HepG2 (cell line): ENCODE measurements around the gene ANKRD22. TPM values are rescaled to one million over a fixed set of nuclear protein-coding genes. Genes with fewer than 3 reads are reported as not detected.

Experiments
- HNRNPK ChIP-seq: fragments of 200-400 bp; formaldehyde crosslinking; IDR thresholded peaks from 2 replicates; pipeline ENCODE4 v1.6.1; 2018; ENCODE audit warnings: low read length, low read depth, moderate library complexity, mild to moderate bottlenecking; ENCODE audit not compliant: poor library complexity, severe bottlenecking
- RFX1 ChIP-seq: fragments of 450-650 bp; IDR thresholded peaks from 2 replicates; pipeline ENCODE4 v1.6.1; 2017
- SATB2 ChIP-seq: sonication (generic); formaldehyde crosslinking; IDR thresholded peaks from 2 replicates; pipeline ENCODE4 v1.5.0; 2020; ENCODE audit warnings: missing genetic modification reagents
- TBL1XR1 ChIP-seq: fragments of 150-350 bp; IDR thresholded peaks from 2 replicates; pipeline ENCODE4 v1.6.1; 2014; ENCODE audit warnings: borderline replicate concordance, low read length; ENCODE audit not compliant: partially characterized antibody
- U2AF1 ChIP-seq: fragments of 200-400 bp; formaldehyde crosslinking; optimal IDR thresholded peaks from 2 replicates; pipeline ENCODE3; 2017; ENCODE audit warnings: mild to moderate bottlenecking, low read depth, low read length
- ZBTB7B ChIP-seq: sonication (generic); formaldehyde crosslinking; IDR thresholded peaks from 2 replicates; pipeline ENCODE4 v1.4.0; 2020; ENCODE audit warnings: missing genetic modification reagents
- ZNF160 ChIP-seq: sonication (generic); formaldehyde crosslinking; IDR thresholded peaks from 2 replicates; pipeline ENCODE4 v1.8.0; 2022; ENCODE audit warnings: mild to moderate bottlenecking, inconsistent platforms, missing genetic modification reagents
- ZNF317 ChIP-seq: sonication (generic); formaldehyde crosslinking; IDR thresholded peaks from 2 replicates; pipeline ENCODE4 v1.5.0; 2020; ENCODE audit warnings: mild to moderate bottlenecking, missing genetic modification reagents
- ZNF567 ChIP-seq: sonication (generic); formaldehyde crosslinking; IDR thresholded peaks from 2 replicates; pipeline ENCODE4 v1.8.1; 2023; ENCODE audit warnings: mild to moderate bottlenecking, missing genetic modification reagents, borderline replicate concordance
- ZNF703 ChIP-seq: sonication (generic); formaldehyde crosslinking; IDR thresholded peaks from 2 replicates; pipeline ENCODE4 v1.5.1; 2020; ENCODE audit warnings: missing genetic modification reagents, mild to moderate bottlenecking, moderate library complexity, borderline replicate concordance
- ZNF792 ChIP-seq: IDR thresholded peaks from 2 replicates; pipeline ENCODE4 v1.6.1; 2016
- polyA plus RNA-seq, 8 experiments: library from polyadenylated mRNA; depleted of rRNA in 3 of 8; stranded (reverse) in 7 of 8; unstranded in 1 of 8; fragments of >200 nt; fragmentation: Illumina TruSeq in 4 of 8; extraction: Trizol in 4 of 8; gene quantifications; 2 replicates each; pipeline versions ENCODE4 v1.2.1 to v1.2.3, GENCODE V29; 2011 to 2016; ENCODE audit warnings: low read depth in 4 of 8, missing spikeins in 1 of 8, mixed read lengths in 1 of 8; ENCODE audit not compliant: insufficient read depth in 1 of 8
- total RNA-seq, 5 experiments: library from RNA; depleted of rRNA; stranded (reverse); fragments of >200 nt; fragmentation: Illumina TruSeq; extraction: Trizol; gene quantifications; 2 replicates each; pipeline ENCODE4 v1.2.3, GENCODE V29; 2016; ENCODE audit warnings: low read depth in 1 of 5
- TF ChIP-seq, protein P1 (sequence below): sonication (generic); formaldehyde crosslinking; IDR thresholded peaks from 2 replicates; pipeline ENCODE4 v1.5.0; 2020; ENCODE audit warnings: mild to moderate bottlenecking, missing genetic modification reagents, borderline replicate concordance
- TF ChIP-seq, protein P2 (sequence below): sonication (generic); formaldehyde crosslinking; IDR thresholded peaks from 2 replicates; pipeline ENCODE4 v1.5.1; 2020; ENCODE audit warnings: mild to moderate bottlenecking, missing genetic modification reagents, borderline replicate concordance
- TF ChIP-seq, protein P3 (sequence below): sonication (generic); formaldehyde crosslinking; IDR thresholded peaks from 2 replicates; pipeline ENCODE4 v1.8.0; 2022; ENCODE audit warnings: missing genetic modification reagents, mild to moderate bottlenecking, inconsistent platforms, borderline replicate concordance
- TF ChIP-seq, protein P4 (sequence below): sonication (generic); formaldehyde crosslinking; IDR thresholded peaks from 2 replicates; pipeline ENCODE4 v1.5.1; 2020; ENCODE audit warnings: missing genetic modification reagents, mild to moderate bottlenecking, borderline replicate concordance
- TF ChIP-seq, protein P5 (sequence below): conservative IDR thresholded peaks from 2 replicates; pipeline ENCODE4 v1.6.1; 2018; ENCODE audit warnings: missing genetic modification reagents

ANKRD22 gene
- total and polyA plus RNA-seq, 2 of the 13 experiments (the other 11 are each of a cell fraction or from before 2014, with no cell fraction given) = not detected

DNA sequence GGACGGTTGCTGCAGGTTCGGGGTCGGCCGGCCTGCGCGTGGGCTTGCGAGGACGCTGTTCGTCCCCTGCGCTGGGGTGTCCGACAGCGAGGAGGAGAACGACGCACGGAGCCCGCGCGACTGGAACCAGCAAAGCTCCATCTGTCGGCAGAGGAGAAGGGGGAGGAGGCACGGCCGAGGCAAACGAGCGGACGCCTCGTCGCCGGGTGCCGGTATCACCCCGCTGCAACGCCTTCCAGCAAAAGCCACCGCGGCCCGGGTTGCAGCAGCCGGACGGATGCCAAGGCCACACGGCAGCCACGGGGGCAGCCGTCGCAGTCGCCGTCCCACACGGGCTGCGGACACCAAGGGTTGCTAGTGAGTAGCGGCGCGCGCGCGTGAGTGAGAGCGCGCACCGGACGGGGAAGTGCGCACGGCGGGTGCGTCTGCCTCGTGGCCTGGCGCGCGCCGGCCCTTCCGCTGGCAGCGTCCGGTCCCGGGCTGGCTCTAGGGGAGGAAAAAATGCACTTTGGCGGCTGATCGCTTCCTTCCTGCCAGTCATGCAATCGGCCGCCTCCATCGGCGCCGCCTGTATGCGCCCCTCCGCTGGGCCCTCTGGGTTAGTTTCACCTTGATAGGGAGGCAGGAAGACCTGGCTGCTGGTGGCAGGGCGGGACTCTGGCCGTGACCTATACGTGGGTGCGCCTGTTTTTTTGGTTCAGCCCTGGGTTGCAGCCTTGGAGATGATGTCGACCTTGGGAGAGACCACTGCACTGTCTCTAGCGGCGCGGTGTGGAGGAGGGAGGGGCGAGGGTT is 28.8 kb upstream of the ANKRD22 start (continued):
- TF ChIP-seq, protein P1, sequence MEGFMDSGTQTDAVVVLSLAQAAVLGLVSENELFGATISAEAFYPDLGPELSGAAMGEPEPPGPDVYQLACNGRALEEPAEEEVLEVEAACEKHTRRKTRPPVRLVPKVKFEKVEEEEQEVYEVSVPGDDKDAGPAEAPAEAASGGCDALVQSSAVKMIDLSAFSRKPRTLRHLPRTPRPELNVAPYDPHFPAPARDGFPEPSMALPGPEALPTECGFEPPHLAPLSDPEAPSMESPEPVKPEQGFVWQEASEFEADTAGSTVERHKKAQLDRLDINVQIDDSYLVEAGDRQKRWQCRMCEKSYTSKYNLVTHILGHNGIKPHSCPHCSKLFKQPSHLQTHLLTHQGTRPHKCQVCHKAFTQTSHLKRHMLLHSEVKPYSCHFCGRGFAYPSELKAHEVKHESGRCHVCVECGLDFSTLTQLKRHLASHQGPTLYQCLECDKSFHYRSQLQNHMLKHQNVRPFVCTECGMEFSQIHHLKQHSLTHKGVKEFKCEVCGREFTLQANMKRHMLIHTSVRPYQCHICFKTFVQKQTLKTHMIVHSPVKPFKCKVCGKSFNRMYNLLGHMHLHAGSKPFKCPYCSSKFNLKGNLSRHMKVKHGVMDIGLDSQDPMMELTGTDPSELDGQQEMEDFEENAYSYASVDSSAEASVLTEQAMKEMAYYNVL (CRISPR knock-in tag) = 0 out of 2 replicates have a peak, but pooled peaks have one; percentile 51
- TF ChIP-seq U2AF1 (peak; percentile 74), ZNF160 (CRISPR knock-in tag) (peak; percentile 44), ZNF703 (CRISPR knock-in tag) (peak; percentile 26; the same call in 1 of the 2 replicates), RFX1 (no peak), ZNF567 (CRISPR knock-in tag) (no peak), HNRNPK (no peak), ZNF317 (0 out of 2 replicates have a peak, but pooled peaks have one; percentile 15), ZBTB7B (no peak), ZNF792 (CRISPR knock-in tag) (0 out of 2 replicates have a peak, but pooled peaks have one; percentile 18), SATB2 (CRISPR knock-in tag) (no peak), TBL1XR1 (no peak)
- TF ChIP-seq, protein P2, sequence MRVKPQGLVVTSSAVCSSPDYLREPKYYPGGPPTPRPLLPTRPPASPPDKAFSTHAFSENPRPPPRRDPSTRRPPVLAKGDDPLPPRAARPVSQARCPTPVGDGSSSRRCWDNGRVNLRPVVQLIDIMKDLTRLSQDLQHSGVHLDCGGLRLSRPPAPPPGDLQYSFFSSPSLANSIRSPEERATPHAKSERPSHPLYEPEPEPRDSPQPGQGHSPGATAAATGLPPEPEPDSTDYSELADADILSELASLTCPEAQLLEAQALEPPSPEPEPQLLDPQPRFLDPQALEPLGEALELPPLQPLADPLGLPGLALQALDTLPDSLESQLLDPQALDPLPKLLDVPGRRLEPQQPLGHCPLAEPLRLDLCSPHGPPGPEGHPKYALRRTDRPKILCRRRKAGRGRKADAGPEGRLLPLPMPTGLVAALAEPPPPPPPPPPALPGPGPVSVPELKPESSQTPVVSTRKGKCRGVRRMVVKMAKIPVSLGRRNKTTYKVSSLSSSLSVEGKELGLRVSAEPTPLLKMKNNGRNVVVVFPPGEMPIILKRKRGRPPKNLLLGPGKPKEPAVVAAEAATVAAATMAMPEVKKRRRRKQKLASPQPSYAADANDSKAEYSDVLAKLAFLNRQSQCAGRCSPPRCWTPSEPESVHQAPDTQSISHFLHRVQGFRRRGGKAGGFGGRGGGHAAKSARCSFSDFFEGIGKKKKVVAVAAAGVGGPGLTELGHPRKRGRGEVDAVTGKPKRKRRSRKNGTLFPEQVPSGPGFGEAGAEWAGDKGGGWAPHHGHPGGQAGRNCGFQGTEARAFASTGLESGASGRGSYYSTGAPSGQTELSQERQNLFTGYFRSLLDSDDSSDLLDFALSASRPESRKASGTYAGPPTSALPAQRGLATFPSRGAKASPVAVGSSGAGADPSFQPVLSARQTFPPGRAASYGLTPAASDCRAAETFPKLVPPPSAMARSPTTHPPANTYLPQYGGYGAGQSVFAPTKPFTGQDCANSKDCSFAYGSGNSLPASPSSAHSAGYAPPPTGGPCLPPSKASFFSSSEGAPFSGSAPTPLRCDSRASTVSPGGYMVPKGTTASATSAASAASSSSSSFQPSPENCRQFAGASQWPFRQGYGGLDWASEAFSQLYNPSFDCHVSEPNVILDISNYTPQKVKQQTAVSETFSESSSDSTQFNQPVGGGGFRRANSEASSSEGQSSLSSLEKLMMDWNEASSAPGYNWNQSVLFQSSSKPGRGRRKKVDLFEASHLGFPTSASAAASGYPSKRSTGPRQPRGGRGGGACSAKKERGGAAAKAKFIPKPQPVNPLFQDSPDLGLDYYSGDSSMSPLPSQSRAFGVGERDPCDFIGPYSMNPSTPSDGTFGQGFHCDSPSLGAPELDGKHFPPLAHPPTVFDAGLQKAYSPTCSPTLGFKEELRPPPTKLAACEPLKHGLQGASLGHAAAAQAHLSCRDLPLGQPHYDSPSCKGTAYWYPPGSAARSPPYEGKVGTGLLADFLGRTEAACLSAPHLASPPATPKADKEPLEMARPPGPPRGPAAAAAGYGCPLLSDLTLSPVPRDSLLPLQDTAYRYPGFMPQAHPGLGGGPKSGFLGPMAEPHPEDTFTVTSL (CRISPR knock-in tag) = 0 out of 2 replicates have a peak, but pooled peaks have one; percentile 31
- TF ChIP-seq, protein P3, sequence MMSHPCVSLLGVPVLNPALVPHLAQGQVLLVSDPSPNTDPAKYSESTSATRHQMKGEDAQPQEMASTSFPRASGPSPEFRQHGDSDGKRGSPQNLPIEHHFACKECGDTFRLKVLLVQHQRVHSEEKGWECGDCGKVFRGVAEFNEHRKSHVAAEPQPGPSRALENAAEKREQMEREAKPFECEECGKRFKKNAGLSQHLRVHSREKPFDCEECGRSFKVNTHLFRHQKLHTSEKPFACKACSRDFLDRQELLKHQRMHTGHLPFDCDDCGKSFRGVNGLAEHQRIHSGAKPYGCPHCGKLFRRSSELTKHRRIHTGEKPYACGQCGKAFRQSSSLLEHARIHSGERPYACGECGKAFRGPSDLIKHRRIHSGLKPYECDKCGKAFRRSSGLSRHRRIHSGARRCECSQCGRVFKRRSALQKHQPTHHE = no peak
- TF ChIP-seq, protein P4, sequence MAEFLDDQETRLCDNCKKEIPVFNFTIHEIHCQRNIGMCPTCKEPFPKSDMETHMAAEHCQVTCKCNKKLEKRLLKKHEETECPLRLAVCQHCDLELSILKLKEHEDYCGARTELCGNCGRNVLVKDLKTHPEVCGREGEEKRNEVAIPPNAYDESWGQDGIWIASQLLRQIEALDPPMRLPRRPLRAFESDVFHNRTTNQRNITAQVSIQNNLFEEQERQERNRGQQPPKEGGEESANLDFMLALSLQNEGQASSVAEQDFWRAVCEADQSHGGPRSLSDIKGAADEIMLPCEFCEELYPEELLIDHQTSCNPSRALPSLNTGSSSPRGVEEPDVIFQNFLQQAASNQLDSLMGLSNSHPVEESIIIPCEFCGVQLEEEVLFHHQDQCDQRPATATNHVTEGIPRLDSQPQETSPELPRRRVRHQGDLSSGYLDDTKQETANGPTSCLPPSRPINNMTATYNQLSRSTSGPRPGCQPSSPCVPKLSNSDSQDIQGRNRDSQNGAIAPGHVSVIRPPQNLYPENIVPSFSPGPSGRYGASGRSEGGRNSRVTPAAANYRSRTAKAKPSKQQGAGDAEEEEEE (CRISPR knock-in tag) = no peak
- TF ChIP-seq, protein P5, sequence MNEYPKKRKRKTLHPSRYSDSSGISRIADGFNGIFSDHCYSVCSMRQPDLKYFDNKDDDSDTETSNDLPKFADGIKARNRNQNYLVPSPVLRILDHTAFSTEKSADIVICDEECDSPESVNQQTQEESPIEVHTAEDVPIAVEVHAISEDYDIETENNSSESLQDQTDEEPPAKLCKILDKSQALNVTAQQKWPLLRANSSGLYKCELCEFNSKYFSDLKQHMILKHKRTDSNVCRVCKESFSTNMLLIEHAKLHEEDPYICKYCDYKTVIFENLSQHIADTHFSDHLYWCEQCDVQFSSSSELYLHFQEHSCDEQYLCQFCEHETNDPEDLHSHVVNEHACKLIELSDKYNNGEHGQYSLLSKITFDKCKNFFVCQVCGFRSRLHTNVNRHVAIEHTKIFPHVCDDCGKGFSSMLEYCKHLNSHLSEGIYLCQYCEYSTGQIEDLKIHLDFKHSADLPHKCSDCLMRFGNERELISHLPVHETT (CRISPR knock-in tag) = peak; percentile 55; the same call in 1 of the 2 replicates
